Ovary (tissue), 9 donors: ENCODE data around the gene ZBTB47. TPM values are rescaled to one million over a fixed set of nuclear protein-coding genes. Genes with fewer than 3 reads are reported as not detected.
A peak's percentile ranks its signal among the peaks of the same experiment; 100 is the strongest.

Experiments used
- DNase-seq, 5 donors: peaks; one replicate each; pipeline ENCODE4 v3.0.0-alpha.2; 2019 to 2020
- H3K27ac ChIP-seq, 2 donors: fragments of 200-600 bp; one replicate each; pipeline versions ENCODE4 v1.5.1 to v1.8.0; 2019 to 2022
- H3K27me3 ChIP-seq: fragments of 200-600 bp; one replicate; pipeline ENCODE4 v1.8.0; 2022
- H3K36me3 ChIP-seq: fragments of 200-600 bp; sonication (generic); one replicate; pipeline ENCODE4 v1.5.1; 2019
- H3K4me1 ChIP-seq: one replicate; pipeline ENCODE4 v1.8.1; 2013; ENCODE audit warnings: mild to moderate bottlenecking, moderate library complexity; ENCODE audit not compliant: insufficient read depth
- H3K4me3 ChIP-seq: fragments of 200-600 bp; sonication (generic); one replicate; pipeline ENCODE4 v1.5.1; 2017
- H3K9me3 ChIP-seq, 2 donors: fragments of 200-600 bp in 1 of 2; sonication (generic) in 1 of 2; one replicate each; pipeline versions ENCODE4 v1.5.1 to v1.8.1; 2013 to 2019; ENCODE audit warnings: mild to moderate bottlenecking in 1 of 2, moderate library complexity in 1 of 2
- CTCF ChIP-seq, 3 donors: fragments of 450-650 bp in 2 of 3; fragments of 200-600 bp in 1 of 3; IDR thresholded peaks; one replicate each; pipeline versions ENCODE4 v1.5.1 to v1.8.0; 2016 to 2022; ENCODE audit warnings: antibody characterized with exemption in 3 of 3, mild to moderate bottlenecking in 1 of 3
- EP300 ChIP-seq: sonication (generic); formaldehyde crosslinking; IDR thresholded peaks from one replicate; pipeline ENCODE4 v1.6.1; 2017; ENCODE audit warnings: antibody characterized with exemption
- POLR2A ChIP-seq: fragments of 450-650 bp; IDR thresholded peaks from one replicate; pipeline ENCODE4 v1.6.1; 2017; ENCODE audit warnings: antibody characterized with exemption, mild to moderate bottlenecking, moderate library complexity
- WGBS, 3 donors: extraction: QIAGEN DNeasy Blood & Tissue Kit in 1 of 3; methylation state at CpG; one replicate each; pipeline versions ENCODE4 v1.1.5 to v1.1.7; 2013 to 2017; 5-methylcytosine and 5-hydroxymethylcytosine counted together
- intact Hi-C, 4 donors: fragments of 100-400 bp; cut with DNase I; formaldehyde crosslinking; loops; one replicate each; pipeline versions ENCODE4 v1.11.0 to v1.15.1; 2022 to 2023
- polyA plus RNA-seq, 2 donors: library from polyadenylated mRNA; stranded (reverse); fragments of 200-250 nt in 1 of 2; fragments of 350-450 nt in 1 of 2; fragmentation: Illumina TruSeq in 1 of 2; extraction: RNeasy Lipid Tissue Mini Kit (QIAGEN cat#74804) in 1 of 2; gene quantifications; one replicate each; pipeline ENCODE4 v1.2.3, GENCODE V29; 2013 to 2014
- total RNA-seq, 7 donors: library from RNA; depleted of rRNA in 2 of 7; stranded (reverse); fragments of >200 nt in 2 of 7; fragmentation: NEBNext Ultra II Directional in 3 of 7; extraction: Animal tissue kit (Norgen Biotek cat#: 25700) in 3 of 7; gene quantifications; one replicate each; pipeline versions ENCODE4 v1.1.0 to v1.2.4, GENCODE V29; 2016 to 2023
- donor health status: DM: no; HTN: no; CAD: no; lungs with moderate emphysema.
- donor health status: DM: no; HTN: no; CAD: no.
- donor health status: Bipolar disorder and iron deficiency.
- donor health status: DM: yes; HTN: yes; CAD: no.
- donor health status: DM: no; HTN: no; CAD: no.
- donor health status: DM: yes; HTN: yes; CAD: no.

Gene ZBTB47
- total and polyA plus RNA-seq, 9 donors: 7.7 to 41.9 (median 25.0) TPM

- WGBS, 3 donors: 28 to 40% (median 30%) methylated on average over 8 of the region's 8 CpGs
- H3K4me3 ChIP-seq: no peak overlapping the region
- peak in 1 of 5 donors; percentile 45 for DNase-seq
- TF ChIP-seq EP300 (no peak), CTCF (IDR thresholded peaks at IDR 0.05) (no peak), POLR2A (no peak)
- no peaks in the 10 kb centered on the region for H3K27me3 ChIP-seq
- no peak overlapping the region for H3K27ac ChIP-seq
- no peaks in the 10 kb centered on the region for H3K36me3 ChIP-seq
- H3K4me1 ChIP-seq: peaks cover 11% of the 10 kb centered on the region
- intact Hi-C loops: no loop called here
- H3K9me3 ChIP-seq: no peaks in the 10 kb centered on the region
Observed at GRCh38 chr3:42667523-42668412, 14.3 kb downstream of the ZBTB47 start.

- TF ChIP-seq CTCF (IDR thresholded peaks at IDR 0.05) (no peak), EP300 (no peak), POLR2A (no peak)
- intact Hi-C loops: no loop called here
- Histone ChIP-seq H3K4me1 (peaks cover 11% of the 10 kb centered on the region), H3K4me3 (no peak overlapping the region), H3K36me3 (no peaks in the 10 kb centered on the region), H3K9me3 (no peaks in the 10 kb centered on the region), H3K27ac (no peak overlapping the region), H3K27me3 (no peaks in the 10 kb centered on the region)
- peak in 1 of 5 donors; percentile 23 for DNase-seq
- WGBS, 3 donors: 85 to 93% (median 86%) methylated on average over 2 of the region's 2 CpGs
Observed at GRCh38 chr3:42668413-42668760, 14.9 kb downstream of the ZBTB47 start.

GRCh38 chr3:42668793-42669217 lies 15.3 kb downstream of the ZBTB47 start:
- intact Hi-C loops: no loop called here
- Histone ChIP-seq H3K27me3 (no peaks in the 10 kb centered on the region), H3K4me3 (no peak overlapping the region), H3K27ac (no peak overlapping the region), H3K9me3 (no peaks in the 10 kb centered on the region), H3K4me1 (peaks cover 11% of the 10 kb centered on the region), H3K36me3 (no peaks in the 10 kb centered on the region)
- 54 to 67% (median 58%) methylated on average over 4 of the region's 4 CpGs for WGBS, 3 donors
- TF ChIP-seq EP300: no peak
- no peak for TF ChIP-seq POLR2A
- no peak for TF ChIP-seq CTCF (IDR thresholded peaks at IDR 0.05)
- peak in 1 of 5 donors; percentile 28 for DNase-seq

GRCh38 chr3:42670051-42670576 lies 16.6 kb downstream of the ZBTB47 start:
- Histone ChIP-seq H3K4me3 (no peak overlapping the region), H3K4me1 (peaks cover 11% of the 10 kb centered on the region), H3K9me3 (no peaks in the 10 kb centered on the region), H3K36me3 (no peaks in the 10 kb centered on the region), H3K27me3 (no peaks in the 10 kb centered on the region), H3K27ac (no peak overlapping the region)
- intact Hi-C loops: no loop called here
- WGBS, 3 donors: 77 to 84% (median 80%) methylated on average over 7 of the region's 7 CpGs
- no peak for TF ChIP-seq EP300
- no peak for TF ChIP-seq POLR2A
- no peak for TF ChIP-seq CTCF (IDR thresholded peaks at IDR 0.05)
- no peak for DNase-seq
